ENCODE measurements around the gene BICDL1.

BICDL1 gene

DNA sequence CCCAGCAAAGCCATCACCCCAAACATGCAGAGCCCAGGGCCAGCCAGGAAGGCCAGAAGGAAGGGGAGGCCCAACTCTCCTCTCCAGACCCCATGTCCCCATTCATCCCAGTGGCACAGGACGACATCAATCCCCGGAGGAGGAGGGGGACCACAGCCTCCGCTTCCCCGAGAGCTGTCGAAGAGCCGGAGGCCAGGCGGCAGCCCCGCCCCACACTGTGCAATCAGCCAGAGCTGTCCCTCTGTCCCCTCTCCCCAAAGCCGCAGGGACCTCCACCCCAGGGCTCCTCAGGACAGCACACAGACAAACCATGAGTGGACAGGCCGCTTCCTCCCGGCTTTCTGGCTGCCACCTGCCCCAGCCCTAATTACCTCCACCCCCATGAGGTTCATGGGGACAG lies 110.7 kb downstream of the BICDL1 start:
- TF ChIP-seq, protein P1, sequence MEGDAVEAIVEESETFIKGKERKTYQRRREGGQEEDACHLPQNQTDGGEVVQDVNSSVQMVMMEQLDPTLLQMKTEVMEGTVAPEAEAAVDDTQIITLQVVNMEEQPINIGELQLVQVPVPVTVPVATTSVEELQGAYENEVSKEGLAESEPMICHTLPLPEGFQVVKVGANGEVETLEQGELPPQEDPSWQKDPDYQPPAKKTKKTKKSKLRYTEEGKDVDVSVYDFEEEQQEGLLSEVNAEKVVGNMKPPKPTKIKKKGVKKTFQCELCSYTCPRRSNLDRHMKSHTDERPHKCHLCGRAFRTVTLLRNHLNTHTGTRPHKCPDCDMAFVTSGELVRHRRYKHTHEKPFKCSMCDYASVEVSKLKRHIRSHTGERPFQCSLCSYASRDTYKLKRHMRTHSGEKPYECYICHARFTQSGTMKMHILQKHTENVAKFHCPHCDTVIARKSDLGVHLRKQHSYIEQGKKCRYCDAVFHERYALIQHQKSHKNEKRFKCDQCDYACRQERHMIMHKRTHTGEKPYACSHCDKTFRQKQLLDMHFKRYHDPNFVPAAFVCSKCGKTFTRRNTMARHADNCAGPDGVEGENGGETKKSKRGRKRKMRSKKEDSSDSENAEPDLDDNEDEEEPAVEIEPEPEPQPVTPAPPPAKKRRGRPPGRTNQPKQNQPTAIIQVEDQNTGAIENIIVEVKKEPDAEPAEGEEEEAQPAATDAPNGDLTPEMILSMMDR (IDR thresholded peaks at IDR 0.05; ENCODE audit: insufficient read depth, low read depth, low read length, missing control alignments) = no peak
- no peak for DNase-seq (ENCODE audit: low read depth)
- no peak overlapping the region for H3K4me3 ChIP-seq (ENCODE audit: low read length)

DNA sequence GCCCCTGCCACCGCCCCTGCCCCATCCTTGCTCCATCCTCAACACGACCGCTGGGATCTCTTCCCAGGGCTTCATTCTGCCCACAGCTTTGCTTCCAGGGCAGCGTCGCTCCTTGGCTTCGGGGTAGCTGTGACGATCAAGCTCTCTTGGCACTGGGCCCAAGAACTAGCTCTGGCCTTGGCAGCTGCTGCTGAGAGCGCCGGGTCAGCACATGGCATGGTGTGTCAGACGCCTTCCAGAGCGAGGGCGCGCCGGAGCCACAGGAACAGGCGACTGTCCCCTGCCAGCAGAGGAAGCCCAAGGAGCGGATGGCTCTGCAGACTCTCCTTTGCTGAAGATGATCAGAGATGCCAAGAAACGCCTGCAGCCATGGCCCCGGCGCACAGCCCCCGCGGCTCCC lies 111.6 kb downstream of the BICDL1 start:
- TF ChIP-seq, protein P1 (IDR thresholded peaks at IDR 0.05; ENCODE audit: insufficient read depth, low read depth, low read length, missing control alignments) = no peak
- DNase-seq (ENCODE audit: low read depth) = no peak
- no peak overlapping the region for H3K4me3 ChIP-seq (ENCODE audit: low read length)

DNA sequence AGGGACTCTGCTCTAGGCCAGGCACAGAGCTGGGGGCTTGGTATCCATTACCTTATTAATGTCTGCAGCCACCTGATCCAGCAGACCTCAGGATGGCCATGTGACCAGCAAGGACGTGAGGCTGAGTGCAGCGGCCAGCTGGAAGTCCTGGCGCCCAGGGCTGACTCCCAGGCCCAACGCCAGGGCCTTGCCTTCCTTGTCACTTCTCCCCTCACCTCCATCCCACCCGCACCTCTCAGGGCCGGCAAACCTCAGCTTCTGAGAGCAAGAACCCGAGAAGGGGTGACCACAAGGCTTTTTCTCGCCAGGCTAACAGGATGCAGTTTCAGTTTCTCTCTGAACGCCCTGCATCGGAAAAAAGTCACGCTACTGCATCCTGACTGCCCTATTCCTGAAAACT lies 112.1 kb downstream of the BICDL1 start:
- TF ChIP-seq, protein P1 (IDR thresholded peaks at IDR 0.05; ENCODE audit: insufficient read depth, low read depth, low read length, missing control alignments) = no peak
- H3K4me3 ChIP-seq (ENCODE audit: low read length) = no peak overlapping the region
- DNase-seq (ENCODE audit: low read depth) = no peak

DNA sequence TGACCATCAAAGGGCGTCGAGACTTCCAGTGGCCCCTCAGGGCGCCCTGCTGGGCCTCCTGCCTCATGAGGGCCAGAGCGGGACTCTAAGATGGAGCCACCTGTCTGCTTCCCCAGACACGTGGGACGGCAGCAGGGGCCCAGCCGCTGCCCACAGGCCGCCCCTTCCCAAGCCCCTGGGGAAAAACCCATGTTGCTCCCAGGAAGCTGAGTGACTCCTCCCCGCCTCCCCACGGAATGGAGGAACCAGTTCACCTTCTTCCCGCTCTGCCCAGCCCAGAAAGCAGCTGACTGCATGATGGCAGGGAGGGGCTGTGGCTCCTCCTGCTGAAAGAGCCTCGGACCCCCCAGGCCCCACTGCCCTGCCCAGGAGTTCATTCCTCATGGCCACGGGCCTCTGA lies 112.6 kb downstream of the BICDL1 start:
- no peak overlapping the region for H3K4me3 ChIP-seq (ENCODE audit: low read length)
- DNase-seq (ENCODE audit: low read depth) = peak; percentile 55
- TF ChIP-seq, protein P1 (IDR thresholded peaks at IDR 0.05; ENCODE audit: insufficient read depth, low read depth, low read length, missing control alignments) = no peak

DNA sequence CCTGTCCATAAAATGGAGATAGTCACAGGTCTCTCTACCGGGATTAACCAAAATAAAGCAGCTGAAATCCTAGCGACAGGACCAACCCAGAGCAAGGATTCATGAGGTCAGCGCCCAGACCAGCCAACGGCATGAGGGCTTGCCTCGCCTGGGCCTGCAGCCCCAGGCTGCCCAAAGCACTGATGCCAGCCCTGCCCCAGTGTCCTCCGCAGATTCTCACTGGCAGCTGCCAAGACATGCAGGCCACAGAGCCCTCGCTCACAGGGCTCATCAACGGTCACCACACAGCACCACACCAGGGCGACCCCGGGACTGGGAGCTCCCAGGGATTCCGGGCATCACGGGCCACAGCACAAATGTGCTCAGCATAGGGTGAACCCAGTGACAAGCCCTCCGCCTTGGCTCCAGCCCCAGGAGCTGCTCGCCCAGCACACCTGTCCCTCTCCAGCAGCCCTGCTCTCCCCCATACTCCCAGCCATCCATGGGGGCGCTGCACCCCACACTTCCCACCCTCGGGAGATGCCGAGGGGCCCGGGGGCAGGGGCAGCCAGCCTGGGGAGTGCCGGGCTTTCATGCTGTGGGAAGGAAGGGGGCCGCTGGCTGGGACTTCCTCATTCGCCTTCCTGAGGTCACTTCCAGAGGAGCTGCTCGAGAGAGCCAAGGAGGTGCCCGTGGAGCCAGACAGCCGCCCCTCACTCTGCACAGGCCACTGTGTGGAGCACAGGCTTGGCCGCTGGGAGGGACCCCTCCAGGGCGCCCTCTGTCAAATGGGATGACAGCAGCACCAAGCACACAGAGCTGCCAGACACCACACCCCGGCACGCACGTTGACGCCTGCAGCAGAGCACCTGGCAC lies 113.4 kb downstream of the BICDL1 start:
- no peak for DNase-seq (ENCODE audit: low read depth)
- TF ChIP-seq, protein P1 (IDR thresholded peaks at IDR 0.05; ENCODE audit: insufficient read depth, low read depth, low read length, missing control alignments) = no peak
- H3K4me3 ChIP-seq (ENCODE audit: low read length) = no peak overlapping the region

DNA sequence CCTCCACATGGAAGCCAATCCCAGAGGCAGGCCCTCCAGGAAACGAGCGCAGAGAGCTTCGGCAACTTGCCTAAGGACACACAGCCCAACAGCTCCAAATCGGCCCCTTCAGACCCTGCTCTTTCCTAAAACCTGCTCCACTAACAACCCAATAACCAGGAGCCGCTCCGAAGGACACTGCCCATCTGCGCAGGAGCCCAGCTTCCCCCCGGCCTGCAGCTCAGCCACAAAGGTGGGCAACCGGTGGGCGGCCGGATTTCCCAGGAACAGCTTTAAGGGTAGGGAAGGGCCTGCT lies 114.0 kb downstream of the BICDL1 start:
- TF ChIP-seq, protein P1 (IDR thresholded peaks at IDR 0.05; ENCODE audit: insufficient read depth, low read depth, low read length, missing control alignments) = no peak
- no peak overlapping the region for H3K4me3 ChIP-seq (ENCODE audit: low read length)
- DNase-seq (ENCODE audit: low read depth) = no peak

DNA sequence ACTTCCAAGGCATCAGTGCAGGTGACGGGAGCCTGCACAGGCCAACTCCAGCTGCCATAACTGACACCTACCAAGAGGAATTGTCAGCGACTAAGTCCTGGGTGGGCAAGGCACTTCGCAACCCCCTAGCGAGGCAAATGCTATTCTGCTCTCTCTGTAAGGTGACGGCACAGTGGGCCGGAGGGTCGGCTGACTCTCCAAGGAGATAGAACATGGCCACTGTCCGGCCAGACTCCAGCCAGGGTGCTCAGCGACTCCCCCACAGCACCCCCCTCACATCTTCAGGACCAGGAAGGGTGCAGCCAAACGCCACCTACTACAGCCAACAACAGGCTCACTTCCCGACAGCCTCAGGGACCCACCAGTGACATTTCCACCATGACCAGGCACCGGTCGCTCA lies 114.3 kb downstream of the BICDL1 start:
- TF ChIP-seq, protein P1 (IDR thresholded peaks at IDR 0.05; ENCODE audit: insufficient read depth, low read depth, low read length, missing control alignments) = no peak

More for the DNA sequence above, 114.3 kb downstream of the BICDL1 start:
- DNase-seq (ENCODE audit: low read depth) = no peak
- H3K4me3 ChIP-seq (ENCODE audit: low read length) = no peak overlapping the region
